ENCODE results near the gene IRF2BP2.

GRCh38 chr1:234562334-234562733, 47.6 kb downstream of the IRF2BP2 start:
- TF ChIP-seq, protein P1, sequence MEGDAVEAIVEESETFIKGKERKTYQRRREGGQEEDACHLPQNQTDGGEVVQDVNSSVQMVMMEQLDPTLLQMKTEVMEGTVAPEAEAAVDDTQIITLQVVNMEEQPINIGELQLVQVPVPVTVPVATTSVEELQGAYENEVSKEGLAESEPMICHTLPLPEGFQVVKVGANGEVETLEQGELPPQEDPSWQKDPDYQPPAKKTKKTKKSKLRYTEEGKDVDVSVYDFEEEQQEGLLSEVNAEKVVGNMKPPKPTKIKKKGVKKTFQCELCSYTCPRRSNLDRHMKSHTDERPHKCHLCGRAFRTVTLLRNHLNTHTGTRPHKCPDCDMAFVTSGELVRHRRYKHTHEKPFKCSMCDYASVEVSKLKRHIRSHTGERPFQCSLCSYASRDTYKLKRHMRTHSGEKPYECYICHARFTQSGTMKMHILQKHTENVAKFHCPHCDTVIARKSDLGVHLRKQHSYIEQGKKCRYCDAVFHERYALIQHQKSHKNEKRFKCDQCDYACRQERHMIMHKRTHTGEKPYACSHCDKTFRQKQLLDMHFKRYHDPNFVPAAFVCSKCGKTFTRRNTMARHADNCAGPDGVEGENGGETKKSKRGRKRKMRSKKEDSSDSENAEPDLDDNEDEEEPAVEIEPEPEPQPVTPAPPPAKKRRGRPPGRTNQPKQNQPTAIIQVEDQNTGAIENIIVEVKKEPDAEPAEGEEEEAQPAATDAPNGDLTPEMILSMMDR (IDR thresholded peaks at IDR 0.05) = no peak
- no peak for TF ChIP-seq POLR2A (IDR thresholded peaks at IDR 0.05)

Data from testis (tissue), 2 donors.